ENCODE results near the gene PPP1R8.

GRCh38 chr1:27886744-27887143 is 56.2 kb downstream of the PPP1R8 start:
- TF ChIP-seq POLR2A (IDR thresholded peaks at IDR 0.05) (no peak), POLR2AphosphoS5 (IDR thresholded peaks at IDR 0.05) (no peak), CTCF (IDR thresholded peaks at IDR 0.05) (no peak), EP300 (IDR thresholded peaks at IDR 0.05) (no peak)

All from suprapubic skin (tissue), 4 donors.